Peyer's patch (tissue), 4 donors: ENCODE measurements around the gene ZFP62.

Experiments
- POLR2A ChIP-seq, 2 donors: fragments of 450-650 bp; IDR thresholded peaks; one replicate each; pipeline ENCODE4 v1.5.1; 2017; ENCODE audit warnings: antibody characterized with exemption in 2 of 2, mild to moderate bottlenecking in 2 of 2, moderate library complexity in 2 of 2
- TF ChIP-seq, protein P1 (sequence below), 6 experiments: fragments of 450-650 bp in 4 of 6; fragments of 200-600 bp in 2 of 6; sonication (generic) in 1 of 6; IDR thresholded peaks; one replicate each; pipeline ENCODE4 v1.5.1; 2017 to 2019; ENCODE audit warnings: antibody characterized with exemption in 6 of 6, mild to moderate bottlenecking in 3 of 6, moderate library complexity in 1 of 6

DNA sequence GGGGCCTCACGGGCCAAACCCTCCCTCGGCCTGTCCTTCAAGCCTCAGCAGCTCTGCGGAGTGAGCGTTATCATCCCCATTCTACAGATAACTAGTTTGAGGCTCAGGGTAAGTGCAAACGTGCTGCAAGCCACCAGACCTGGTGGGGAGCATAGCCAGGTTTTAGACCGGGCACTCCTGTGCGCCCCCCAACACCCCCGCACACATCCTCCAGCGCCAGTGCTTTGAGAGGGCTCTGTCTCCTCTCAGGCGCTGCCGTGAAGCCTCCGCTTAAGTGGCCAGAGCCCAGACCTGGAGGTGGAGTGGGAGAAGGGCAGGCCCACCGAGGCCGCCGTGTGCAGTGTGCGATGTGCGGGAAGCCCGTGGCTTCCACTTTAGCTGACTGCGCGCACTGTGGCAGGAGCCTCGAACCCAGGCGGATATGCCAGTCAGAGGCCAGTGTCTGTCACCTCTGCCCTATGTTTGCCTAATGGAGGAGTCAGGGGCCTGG lies 56.9 kb downstream of the ZFP62 start:
- TF ChIP-seq, protein P1, sequence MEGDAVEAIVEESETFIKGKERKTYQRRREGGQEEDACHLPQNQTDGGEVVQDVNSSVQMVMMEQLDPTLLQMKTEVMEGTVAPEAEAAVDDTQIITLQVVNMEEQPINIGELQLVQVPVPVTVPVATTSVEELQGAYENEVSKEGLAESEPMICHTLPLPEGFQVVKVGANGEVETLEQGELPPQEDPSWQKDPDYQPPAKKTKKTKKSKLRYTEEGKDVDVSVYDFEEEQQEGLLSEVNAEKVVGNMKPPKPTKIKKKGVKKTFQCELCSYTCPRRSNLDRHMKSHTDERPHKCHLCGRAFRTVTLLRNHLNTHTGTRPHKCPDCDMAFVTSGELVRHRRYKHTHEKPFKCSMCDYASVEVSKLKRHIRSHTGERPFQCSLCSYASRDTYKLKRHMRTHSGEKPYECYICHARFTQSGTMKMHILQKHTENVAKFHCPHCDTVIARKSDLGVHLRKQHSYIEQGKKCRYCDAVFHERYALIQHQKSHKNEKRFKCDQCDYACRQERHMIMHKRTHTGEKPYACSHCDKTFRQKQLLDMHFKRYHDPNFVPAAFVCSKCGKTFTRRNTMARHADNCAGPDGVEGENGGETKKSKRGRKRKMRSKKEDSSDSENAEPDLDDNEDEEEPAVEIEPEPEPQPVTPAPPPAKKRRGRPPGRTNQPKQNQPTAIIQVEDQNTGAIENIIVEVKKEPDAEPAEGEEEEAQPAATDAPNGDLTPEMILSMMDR (IDR thresholded peaks at IDR 0.05): no peak
- TF ChIP-seq POLR2A (IDR thresholded peaks at IDR 0.05): no peak
